HepG2 (cell line): ENCODE measurements around the gene HMGB2. TPM values are rescaled to one million over a fixed set of nuclear protein-coding genes. Genes with fewer than 3 reads are reported as not detected.

Source experiments
- BRD4 ChIP-seq: sonication (generic); formaldehyde crosslinking; IDR thresholded peaks from 2 replicates; pipeline ENCODE4 v1.4.0; 2020; ENCODE audit warnings: missing genetic modification reagents
- CEBPG ChIP-seq: IDR thresholded peaks from 2 replicates; pipeline ENCODE4 v1.6.1; 2016
- CHD4 ChIP-seq: fragments of 200-600 bp; sonication (generic); IDR thresholded peaks from 2 replicates; pipeline ENCODE4 v1.7.0; 2017; ENCODE audit warnings: mild to moderate bottlenecking, low read length, borderline replicate concordance
- MXD1 ChIP-seq: sonication (generic); formaldehyde crosslinking; IDR thresholded peaks from 2 replicates; pipeline ENCODE4 v1.4.0; 2020; ENCODE audit warnings: mild to moderate bottlenecking, missing genetic modification reagents
- PHF21A ChIP-seq: sonication (generic); formaldehyde crosslinking; IDR thresholded peaks from 2 replicates; pipeline ENCODE4 v1.5.0; 2020; ENCODE audit warnings: mild to moderate bottlenecking, missing genetic modification reagents
- SP2 ChIP-seq: sonication (generic); formaldehyde crosslinking; IDR thresholded peaks from 2 replicates; pipeline ENCODE4 v1.5.1; 2020; ENCODE audit warnings: mild to moderate bottlenecking, missing genetic modification reagents
- ZBED4 ChIP-seq: sonication (generic); formaldehyde crosslinking; IDR thresholded peaks from 2 replicates; pipeline ENCODE4 v1.4.0; 2020; ENCODE audit warnings: missing genetic modification reagents, borderline replicate concordance
- ZFAT ChIP-seq: sonication (generic); formaldehyde crosslinking; conservative IDR thresholded peaks from 2 replicates; pipeline ENCODE4 v1.8.1; 2023; ENCODE audit warnings: missing genetic modification reagents, inconsistent platforms
- ZNF138 ChIP-seq: sonication (generic); formaldehyde crosslinking; IDR thresholded peaks from 2 replicates; pipeline ENCODE4 v1.5.0; 2020; ENCODE audit warnings: mild to moderate bottlenecking, low read depth, missing genetic modification reagents
- ZNF564 ChIP-seq: sonication (generic); formaldehyde crosslinking; IDR thresholded peaks from 2 replicates; pipeline ENCODE4 v1.8.1; 2023; ENCODE audit warnings: mild to moderate bottlenecking, missing genetic modification reagents
- ZNF605 ChIP-seq: sonication (generic); formaldehyde crosslinking; IDR thresholded peaks from 2 replicates; pipeline ENCODE4 v1.8.0; 2022; ENCODE audit warnings: mild to moderate bottlenecking, missing genetic modification reagents
- ZNF607 ChIP-seq: sonication (generic); formaldehyde crosslinking; IDR thresholded peaks from 2 replicates; pipeline ENCODE4 v1.5.1; 2020; ENCODE audit warnings: missing genetic modification reagents, mild to moderate bottlenecking, borderline replicate concordance
- ZNF792 ChIP-seq: IDR thresholded peaks from 2 replicates; pipeline ENCODE4 v1.6.1; 2016
- polyA plus RNA-seq, 8 experiments: library from polyadenylated mRNA; depleted of rRNA in 3 of 8; stranded (reverse) in 7 of 8; unstranded in 1 of 8; fragments of >200 nt; fragmentation: Illumina TruSeq in 4 of 8; extraction: Trizol in 4 of 8; gene quantifications; 2 replicates each; pipeline versions ENCODE4 v1.2.1 to v1.2.3, GENCODE V29; 2011 to 2016; ENCODE audit warnings: low read depth in 4 of 8, missing spikeins in 1 of 8, mixed read lengths in 1 of 8; ENCODE audit not compliant: insufficient read depth in 1 of 8
- total RNA-seq, 5 experiments: library from RNA; depleted of rRNA; stranded (reverse); fragments of >200 nt; fragmentation: Illumina TruSeq; extraction: Trizol; gene quantifications; 2 replicates each; pipeline ENCODE4 v1.2.3, GENCODE V29; 2016; ENCODE audit warnings: low read depth in 1 of 5
- TF ChIP-seq, protein P1 (sequence below): sonication (generic); formaldehyde crosslinking; IDR thresholded peaks from 2 replicates; pipeline ENCODE4 v1.4.0; 2020; ENCODE audit warnings: missing genetic modification reagents, borderline replicate concordance
- TF ChIP-seq, protein P2 (sequence below): sonication (generic); formaldehyde crosslinking; IDR thresholded peaks from 2 replicates; pipeline ENCODE4 v1.5.1; 2020; ENCODE audit warnings: mild to moderate bottlenecking, missing genetic modification reagents, moderate library complexity
- TF ChIP-seq, protein P3 (sequence below): sonication (generic); formaldehyde crosslinking; IDR thresholded peaks from 2 replicates; pipeline ENCODE4 v1.5.1; 2020; ENCODE audit warnings: missing genetic modification reagents, mild to moderate bottlenecking, borderline replicate concordance

Gene HMGB2
- total and polyA plus RNA-seq, 2 of the 13 experiments (the other 11 are each of a cell fraction or from before 2014, with no cell fraction given), result 90.5 to 332 TPM

GRCh38 chr4:173370477-173371291, 36.5 kb upstream of the HMGB2 start, which contains the start of gene SAP30 (continued):
- TF ChIP-seq, protein P1, sequence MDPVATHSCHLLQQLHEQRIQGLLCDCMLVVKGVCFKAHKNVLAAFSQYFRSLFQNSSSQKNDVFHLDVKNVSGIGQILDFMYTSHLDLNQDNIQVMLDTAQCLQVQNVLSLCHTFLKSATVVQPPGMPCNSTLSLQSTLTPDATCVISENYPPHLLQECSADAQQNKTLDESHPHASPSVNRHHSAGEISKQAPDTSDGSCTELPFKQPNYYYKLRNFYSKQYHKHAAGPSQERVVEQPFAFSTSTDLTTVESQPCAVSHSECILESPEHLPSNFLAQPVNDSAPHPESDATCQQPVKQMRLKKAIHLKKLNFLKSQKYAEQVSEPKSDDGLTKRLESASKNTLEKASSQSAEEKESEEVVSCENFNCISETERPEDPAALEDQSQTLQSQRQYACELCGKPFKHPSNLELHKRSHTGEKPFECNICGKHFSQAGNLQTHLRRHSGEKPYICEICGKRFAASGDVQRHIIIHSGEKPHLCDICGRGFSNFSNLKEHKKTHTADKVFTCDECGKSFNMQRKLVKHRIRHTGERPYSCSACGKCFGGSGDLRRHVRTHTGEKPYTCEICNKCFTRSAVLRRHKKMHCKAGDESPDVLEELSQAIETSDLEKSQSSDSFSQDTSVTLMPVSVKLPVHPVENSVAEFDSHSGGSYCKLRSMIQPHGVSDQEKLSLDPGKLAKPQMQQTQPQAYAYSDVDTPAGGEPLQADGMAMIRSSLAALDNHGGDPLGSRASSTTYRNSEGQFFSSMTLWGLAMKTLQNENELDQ (CRISPR knock-in tag), result no peak
- TF ChIP-seq CEBPG (CRISPR knock-in tag) (no peak), PHF21A (CRISPR knock-in tag) (peak; percentile 18; the same call in 1 of the 2 replicates), ZNF138 (peak; percentile 84; the same call in 1 of the 2 replicates), ZNF607 (peak; percentile 63; the same call in 1 of the 2 replicates), ZNF792 (CRISPR knock-in tag) (peak; percentile 39; the same call in 1 of the 2 replicates), MXD1 (peak; percentile 75; the same call in 1 of the 2 replicates), SP2 (CRISPR knock-in tag) (peak; percentile 27; the same call in 1 of the 2 replicates), ZNF605 (CRISPR knock-in tag) (peak; percentile 84), ZNF564 (CRISPR knock-in tag) (peak; percentile 44; the same call in 1 of the 2 replicates), ZFAT (CRISPR knock-in tag) (no peak), CHD4 (no peak), ZBED4 (CRISPR knock-in tag) (peak; percentile 62; the same call in 1 of the 2 replicates), BRD4 (no peak)
- TF ChIP-seq, protein P2, sequence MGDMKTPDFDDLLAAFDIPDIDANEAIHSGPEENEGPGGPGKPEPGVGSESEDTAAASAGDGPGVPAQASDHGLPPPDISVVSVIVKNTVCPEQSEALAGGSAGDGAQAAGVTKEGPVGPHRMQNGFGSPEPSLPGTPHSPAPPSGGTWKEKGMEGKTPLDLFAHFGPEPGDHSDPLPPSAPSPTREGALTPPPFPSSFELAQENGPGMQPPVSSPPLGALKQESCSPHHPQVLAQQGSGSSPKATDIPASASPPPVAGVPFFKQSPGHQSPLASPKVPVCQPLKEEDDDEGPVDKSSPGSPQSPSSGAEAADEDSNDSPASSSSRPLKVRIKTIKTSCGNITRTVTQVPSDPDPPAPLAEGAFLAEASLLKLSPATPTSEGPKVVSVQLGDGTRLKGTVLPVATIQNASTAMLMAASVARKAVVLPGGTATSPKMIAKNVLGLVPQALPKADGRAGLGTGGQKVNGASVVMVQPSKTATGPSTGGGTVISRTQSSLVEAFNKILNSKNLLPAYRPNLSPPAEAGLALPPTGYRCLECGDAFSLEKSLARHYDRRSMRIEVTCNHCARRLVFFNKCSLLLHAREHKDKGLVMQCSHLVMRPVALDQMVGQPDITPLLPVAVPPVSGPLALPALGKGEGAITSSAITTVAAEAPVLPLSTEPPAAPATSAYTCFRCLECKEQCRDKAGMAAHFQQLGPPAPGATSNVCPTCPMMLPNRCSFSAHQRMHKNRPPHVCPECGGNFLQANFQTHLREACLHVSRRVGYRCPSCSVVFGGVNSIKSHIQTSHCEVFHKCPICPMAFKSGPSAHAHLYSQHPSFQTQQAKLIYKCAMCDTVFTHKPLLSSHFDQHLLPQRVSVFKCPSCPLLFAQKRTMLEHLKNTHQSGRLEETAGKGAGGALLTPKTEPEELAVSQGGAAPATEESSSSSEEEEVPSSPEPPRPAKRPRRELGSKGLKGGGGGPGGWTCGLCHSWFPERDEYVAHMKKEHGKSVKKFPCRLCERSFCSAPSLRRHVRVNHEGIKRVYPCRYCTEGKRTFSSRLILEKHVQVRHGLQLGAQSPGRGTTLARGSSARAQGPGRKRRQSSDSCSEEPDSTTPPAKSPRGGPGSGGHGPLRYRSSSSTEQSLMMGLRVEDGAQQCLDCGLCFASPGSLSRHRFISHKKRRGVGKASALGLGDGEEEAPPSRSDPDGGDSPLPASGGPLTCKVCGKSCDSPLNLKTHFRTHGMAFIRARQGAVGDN (CRISPR knock-in tag), result peak; percentile 75
- TF ChIP-seq, protein P3, sequence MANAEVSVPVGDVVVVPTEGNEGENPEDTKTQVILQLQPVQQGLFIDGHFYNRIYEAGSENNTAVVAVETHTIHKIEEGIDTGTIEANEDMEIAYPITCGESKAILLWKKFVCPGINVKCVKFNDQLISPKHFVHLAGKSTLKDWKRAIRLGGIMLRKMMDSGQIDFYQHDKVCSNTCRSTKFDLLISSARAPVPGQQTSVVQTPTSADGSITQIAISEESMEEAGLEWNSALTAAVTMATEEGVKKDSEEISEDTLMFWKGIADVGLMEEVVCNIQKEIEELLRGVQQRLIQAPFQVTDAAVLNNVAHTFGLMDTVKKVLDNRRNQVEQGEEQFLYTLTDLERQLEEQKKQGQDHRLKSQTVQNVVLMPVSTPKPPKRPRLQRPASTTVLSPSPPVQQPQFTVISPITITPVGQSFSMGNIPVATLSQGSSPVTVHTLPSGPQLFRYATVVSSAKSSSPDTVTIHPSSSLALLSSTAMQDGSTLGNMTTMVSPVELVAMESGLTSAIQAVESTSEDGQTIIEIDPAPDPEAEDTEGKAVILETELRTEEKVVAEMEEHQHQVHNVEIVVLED (CRISPR knock-in tag), result peak; percentile 66
